Measurements from ENCODE around the gene ATXN2.
A peak's percentile ranks its signal among the peaks of the same experiment; 100 is the strongest.

Gene ATXN2

GRCh38 chr12:111412007-111412829 is 186.9 kb downstream of the ATXN2 start:
- no peak for DNase-seq (ENCODE audit: extremely low read depth, low read depth)
- no peak overlapping the region for H3K4me3 ChIP-seq (replicated peaks; ENCODE audit: low read depth, low read length)
- TF ChIP-seq CTCF (IDR thresholded peaks at IDR 0.05; ENCODE audit: low read depth, low read length, missing control alignments) = no peak

- no peak overlapping the region for H3K4me3 ChIP-seq (replicated peaks; ENCODE audit: low read depth, low read length)
- TF ChIP-seq CTCF (IDR thresholded peaks at IDR 0.05; ENCODE audit: low read depth, low read length, missing control alignments) = no peak
Measured at GRCh38 chr12:111411185-111411764, 187.8 kb downstream of the ATXN2 start.

GRCh38 chr12:111410431-111411184 is 188.5 kb downstream of the ATXN2 start:
- 0 out of 2 replicates have a peak overlapping the region, but pooled peaks have one; percentile 98 for H3K4me3 ChIP-seq (replicated peaks; ENCODE audit: low read depth, low read length)
- no peak for DNase-seq (ENCODE audit: extremely low read depth, low read depth)
- no peak for TF ChIP-seq CTCF (IDR thresholded peaks at IDR 0.05; ENCODE audit: low read depth, low read length, missing control alignments)

More at GRCh38 chr12:111411185-111411764, 187.8 kb downstream of the ATXN2 start:
- no peak for DNase-seq (ENCODE audit: extremely low read depth, low read depth)

GRCh38 chr12:111409780-111410430 is 189.2 kb downstream of the ATXN2 start:
- H3K4me3 ChIP-seq (replicated peaks; ENCODE audit: low read depth, low read length) = peak overlapping the region; percentile 98
- TF ChIP-seq CTCF (IDR thresholded peaks at IDR 0.05; ENCODE audit: low read depth, low read length, missing control alignments) = no peak
- DNase-seq (ENCODE audit: extremely low read depth, low read depth) = no peak

- TF ChIP-seq CTCF (IDR thresholded peaks at IDR 0.05; ENCODE audit: low read depth, low read length, missing control alignments) = no peak
- H3K4me3 ChIP-seq (replicated peaks; ENCODE audit: low read depth, low read length) = peak overlapping the region; percentile 98
- no peak for DNase-seq (ENCODE audit: extremely low read depth, low read depth)
Measured at GRCh38 chr12:111409403-111409779, 189.7 kb downstream of the ATXN2 start.

- TF ChIP-seq CTCF (IDR thresholded peaks at IDR 0.05; ENCODE audit: low read depth, low read length, missing control alignments) = no peak
- peak overlapping the region; percentile 98 for H3K4me3 ChIP-seq (replicated peaks; ENCODE audit: low read depth, low read length)
- DNase-seq (ENCODE audit: extremely low read depth, low read depth) = no peak
Measured at GRCh38 chr12:111408686-111409402, 190.3 kb downstream of the ATXN2 start.
